ENCODE results near the gene E2F1.
"Not testable (repeated sequence)": the region's sequence is repeated elsewhere in the genome, so short reads cannot be mapped to it uniquely, and the experiment has no call there.

Gene E2F1

GRCh38 chr20:33656010-33656782, 30.0 kb downstream of the E2F1 start:
- DNase-seq, result no peak

- DNase-seq, result no peak
Observed at GRCh38 chr20:33655164-33655563, 31.0 kb downstream of the E2F1 start.

GRCh38 chr20:33654680-33655161, 31.5 kb downstream of the E2F1 start:
- DNase-seq, result no peak

DNA sequence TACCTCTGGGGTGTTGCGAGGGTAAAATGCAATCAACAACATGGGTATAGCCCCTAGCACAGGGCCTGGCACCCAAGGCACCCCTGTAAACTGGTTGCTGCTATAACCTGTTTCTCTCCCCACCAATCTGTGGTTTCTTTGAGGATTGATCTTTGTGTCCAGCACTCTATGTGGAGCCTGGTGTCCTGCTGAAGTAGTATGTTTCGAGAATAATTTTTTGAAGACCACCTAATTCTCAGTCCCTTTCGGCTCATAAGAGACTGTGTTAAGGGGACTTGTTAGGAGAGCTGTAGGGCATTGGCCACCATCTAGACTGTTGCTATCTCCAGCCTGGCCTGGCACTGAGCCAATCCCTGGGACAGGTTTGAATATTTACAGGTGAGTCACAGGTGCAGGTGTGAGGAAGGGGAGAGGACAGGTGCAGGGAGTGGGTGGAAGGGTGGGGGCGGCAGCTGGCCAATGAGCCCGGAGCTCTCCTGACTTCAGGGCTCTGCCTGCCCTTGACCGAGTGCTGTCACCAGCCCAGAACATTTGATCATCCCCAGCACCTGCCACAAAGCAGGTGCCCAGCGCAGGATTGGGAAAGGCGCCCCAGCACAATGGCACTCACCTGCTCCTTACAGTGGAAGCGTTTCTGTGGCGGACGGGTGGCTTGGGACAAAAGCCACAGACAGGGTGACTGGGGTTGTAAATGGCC, 32.1 kb downstream of the E2F1 start:
- DNase-seq, result peak; percentile 88

- DNase-seq, result peak; percentile 69
Observed at GRCh38 chr20:33653218-33653899, 32.8 kb downstream of the E2F1 start.

DNA sequence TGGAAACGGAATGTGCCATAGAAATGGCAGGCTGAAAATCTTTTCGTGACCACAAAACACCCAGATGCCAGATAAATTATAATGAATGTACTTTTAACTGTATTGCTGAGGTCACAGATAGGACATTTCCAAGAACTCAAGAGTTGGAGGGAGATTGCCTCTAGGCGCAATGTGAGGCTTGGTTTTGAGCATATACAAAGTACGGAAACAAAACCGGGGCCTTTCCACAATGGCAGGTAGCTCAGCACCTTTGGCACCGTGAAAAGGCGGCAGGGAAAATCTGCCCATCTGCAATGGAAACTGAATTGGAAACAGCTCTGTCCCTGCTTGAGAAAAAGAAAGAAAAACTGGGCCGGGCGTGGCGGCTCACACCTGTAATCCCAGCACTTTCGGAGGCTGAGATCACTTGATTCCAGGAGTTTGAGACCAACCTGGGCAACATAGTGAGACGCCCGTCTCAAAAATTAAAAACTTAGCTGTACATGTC, 34.6 kb downstream of the E2F1 start:
- DNase-seq, result no peak

DNA sequence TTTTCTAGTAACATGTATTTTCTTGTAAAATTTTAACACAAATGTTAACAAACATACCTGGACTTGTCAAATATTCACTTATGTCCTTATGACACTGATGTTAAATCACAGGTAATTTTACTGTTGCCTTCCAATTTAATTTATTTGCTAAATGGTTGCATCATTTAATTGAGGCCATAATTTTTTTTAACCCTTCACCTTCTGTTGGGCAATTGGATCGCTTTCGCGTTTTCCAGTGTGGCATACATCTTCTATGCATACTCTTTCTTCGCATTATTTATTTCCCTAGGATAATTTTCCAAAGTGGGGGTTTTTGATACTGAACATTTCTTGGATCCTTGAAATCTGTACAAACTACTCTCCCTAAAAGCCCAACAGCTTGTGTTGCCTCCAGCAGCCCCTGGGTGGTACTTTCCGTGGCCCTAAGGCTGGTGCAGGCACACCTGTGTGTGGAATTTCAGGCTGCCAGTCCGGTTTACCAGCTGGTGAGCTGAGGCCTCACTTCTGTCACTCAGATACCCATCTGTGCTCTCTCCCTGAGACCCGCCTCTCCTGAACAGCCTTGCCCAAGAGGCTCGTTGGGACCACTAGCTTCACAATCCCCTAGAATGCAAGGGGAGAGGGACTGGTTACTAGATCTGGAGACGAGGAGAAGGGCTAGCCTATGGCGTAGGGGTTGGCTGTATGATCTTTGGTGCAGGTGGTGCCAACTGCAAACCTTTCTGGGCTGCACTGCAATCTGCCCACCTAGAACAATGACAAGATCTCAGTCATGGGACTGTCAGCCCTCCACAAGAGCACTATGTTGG, 35.2 kb downstream of the E2F1 start:
- DNase-seq, result no peak

DNA sequence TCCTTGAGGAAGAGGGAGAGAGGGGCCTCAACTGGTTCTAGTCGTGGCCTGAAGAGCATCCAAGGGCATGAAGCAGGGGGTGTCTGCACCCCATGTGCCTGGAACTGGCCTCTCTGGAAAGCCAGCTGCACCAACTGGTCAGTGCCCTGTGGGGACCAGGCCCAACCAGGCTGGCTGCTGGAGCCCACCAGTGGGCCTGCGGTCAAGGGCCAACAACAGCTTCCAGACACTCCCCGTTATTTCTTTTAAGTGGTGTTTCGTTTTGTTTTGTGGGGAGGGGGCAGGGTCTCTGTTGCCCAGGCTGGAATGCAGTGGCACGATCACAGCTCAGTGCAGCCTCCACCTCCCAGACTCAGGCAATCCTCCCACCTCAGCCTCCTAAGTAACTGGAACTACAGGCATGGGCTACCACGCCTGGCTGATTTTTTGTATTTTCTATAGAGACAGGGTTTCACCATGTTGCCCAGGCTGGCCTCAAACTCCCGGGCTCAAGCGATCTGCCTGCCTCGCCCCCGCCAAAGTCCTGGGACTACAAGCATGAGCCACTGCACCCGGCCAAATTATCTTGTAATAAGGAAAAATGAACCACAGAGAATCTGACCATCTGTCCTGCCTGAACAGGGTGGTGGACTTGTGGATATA, 36.0 kb downstream of the E2F1 start:
- no peak for DNase-seq

DNA sequence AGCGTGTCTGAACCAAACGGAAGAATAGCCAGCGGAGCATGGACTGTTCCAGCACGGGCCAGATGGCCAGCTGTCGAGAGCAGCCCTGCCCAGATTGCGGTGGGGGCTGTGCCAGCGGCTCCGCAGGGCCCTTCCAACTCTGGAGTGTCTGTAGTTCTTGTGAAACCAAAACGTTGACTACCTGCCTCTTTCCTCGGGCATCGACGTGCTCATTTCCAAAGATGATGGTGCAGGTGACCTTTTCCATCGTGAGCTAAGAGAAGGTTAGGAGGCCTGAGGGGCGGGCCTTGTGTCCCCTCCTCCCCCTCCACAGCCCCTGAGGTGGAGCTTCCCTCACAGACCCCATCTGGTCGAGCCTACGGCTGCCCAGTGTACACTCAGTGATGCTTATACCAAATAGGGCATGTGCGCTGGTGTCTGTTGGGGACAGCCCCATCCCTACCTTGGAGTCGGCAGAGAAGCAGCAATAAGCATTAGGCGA, 36.9 kb downstream of the E2F1 start:
- no peak for DNase-seq

GRCh38 chr20:33648396-33649004, 37.7 kb downstream of the E2F1 start:
- DNase-seq, result no peak

- DNase-seq, result no peak
Observed at GRCh38 chr20:33647603-33648395, 38.4 kb downstream of the E2F1 start.

DNA sequence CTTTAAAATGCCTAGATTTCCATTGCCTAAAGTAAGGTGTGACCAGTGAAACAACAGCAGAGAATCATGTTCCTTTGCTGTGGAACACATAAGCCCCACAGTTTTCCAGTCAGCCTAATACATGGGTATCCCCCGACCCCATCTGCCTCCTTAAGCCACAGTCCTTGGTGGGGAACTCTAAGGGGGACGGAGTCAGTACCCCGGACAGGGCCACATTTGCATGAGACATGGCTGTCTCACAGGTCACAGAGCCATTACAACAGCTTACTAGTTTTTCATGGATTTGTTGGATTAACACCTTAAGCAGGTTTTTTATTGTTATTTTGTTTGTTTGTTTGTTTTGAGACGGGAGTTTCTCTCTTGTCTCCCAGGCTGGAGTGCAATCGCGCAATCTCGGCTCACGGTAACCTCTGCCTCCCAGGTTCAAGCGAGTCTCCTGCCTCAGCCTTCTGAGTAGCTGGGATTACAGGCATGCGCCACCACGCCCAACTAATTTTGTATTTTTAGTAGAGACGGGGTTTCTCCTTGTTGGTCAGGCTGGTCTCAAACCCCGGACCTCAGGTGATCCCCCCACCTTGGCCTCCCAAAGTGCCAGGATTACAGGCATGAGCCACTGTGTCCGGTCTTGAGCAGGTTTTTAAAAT, 39.1 kb downstream of the E2F1 start:
- DNase-seq, result not testable (repeated sequence)

- no peak for DNase-seq
Observed at GRCh38 chr20:33646191-33646590, 40.0 kb downstream of the E2F1 start.

- no peak for DNase-seq
Observed at GRCh38 chr20:33645396-33645795, 40.8 kb downstream of the E2F1 start.

GRCh38 chr20:33645072-33645358, 41.2 kb downstream of the E2F1 start:
- DNase-seq, result no peak

- no peak for DNase-seq
Observed at GRCh38 chr20:33644313-33645071, 41.7 kb downstream of the E2F1 start.

DNA sequence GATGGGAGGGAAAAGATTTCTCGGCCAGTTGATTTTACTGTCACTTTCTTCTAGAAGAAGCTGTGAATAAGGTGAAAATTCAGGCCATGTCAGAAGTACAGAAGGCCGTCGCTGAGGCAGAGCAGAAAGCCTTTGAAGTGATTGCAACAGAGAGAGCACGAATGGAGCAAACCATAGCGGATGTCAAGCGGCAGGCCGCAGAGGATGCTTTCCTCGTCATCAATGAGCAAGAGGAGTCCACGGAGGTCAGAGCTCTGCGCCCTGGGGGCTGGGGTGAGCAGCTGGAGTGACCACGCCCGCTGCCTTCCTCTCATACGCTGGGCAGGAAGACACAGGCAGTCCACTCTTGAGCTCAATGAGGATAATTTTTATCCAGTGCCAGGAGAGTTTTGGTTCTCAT, 45.9 kb downstream of the E2F1 start:
- DNase-seq, result no peak

GRCh38 chr20:33636776-33637175, 49.4 kb downstream of the E2F1 start:
- DNase-seq, result no peak

- DNase-seq, result no peak
Observed at GRCh38 chr20:33635341-33635740, 50.8 kb downstream of the E2F1 start.

DNA sequence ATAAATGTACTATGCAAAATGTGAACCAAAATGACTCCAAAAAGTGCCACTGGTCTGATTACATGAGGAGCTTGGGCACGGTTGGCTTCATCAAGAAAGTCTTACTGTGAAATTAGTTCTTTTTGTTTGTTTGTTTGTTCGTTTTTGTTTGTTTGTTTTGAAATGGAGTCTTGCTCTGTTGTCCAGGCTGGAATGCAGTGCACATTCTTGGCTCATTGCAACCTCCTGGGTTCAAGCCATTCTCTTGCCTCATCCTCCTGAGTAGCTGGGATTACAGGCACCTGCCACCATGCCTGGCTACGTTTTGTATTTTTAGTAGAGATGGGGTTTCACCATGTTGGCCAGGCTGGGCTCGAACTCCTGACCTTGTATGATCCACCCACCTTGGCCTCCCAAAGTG, 54.3 kb downstream of the E2F1 start:
- DNase-seq, result not testable (repeated sequence)
